SJSA1 (cell line): Measurements from ENCODE around the gene ARPC2. TPM values are rescaled to one million over a fixed set of nuclear protein-coding genes. Genes with fewer than 3 reads are reported as not detected.

Experiments used
- DNase-seq, 2 experiments: peaks; one replicate each; pipeline ENCODE4 v3.0.0-alpha.2; 2015 to 2020; ENCODE audit warnings: low spot score in 2 of 2, low read depth in 1 of 2
- H3K27ac ChIP-seq: fragments of 250-450 bp; sonication (Bioruptor Pico); 2 replicates; pipeline ENCODE4 v1.5.1; 2020; ENCODE audit warnings: mild to moderate bottlenecking, moderate library complexity
- H3K27me3 ChIP-seq: fragments of 250-450 bp; sonication (Bioruptor Pico); replicated peaks from 2 replicates; pipeline ENCODE4 v1.5.1; 2020; ENCODE audit warnings: mild to moderate bottlenecking, moderate library complexity
- H3K36me3 ChIP-seq: fragments of 250-450 bp; sonication (Bioruptor Pico); 2 replicates; pipeline ENCODE4 v1.5.1; 2020; ENCODE audit warnings: mild to moderate bottlenecking
- H3K4me1 ChIP-seq: fragments of 250-450 bp; sonication (Bioruptor Pico); replicated peaks from 2 replicates; pipeline ENCODE4 v1.6.1; 2021; ENCODE audit warnings: mild to moderate bottlenecking
- H3K4me3 ChIP-seq: fragments of 250-450 bp; sonication (Bioruptor Pico); 2 replicates; pipeline ENCODE4 v1.5.1; 2020; ENCODE audit warnings: mild to moderate bottlenecking
- H3K9me3 ChIP-seq: fragments of 250-450 bp; sonication (Bioruptor Pico); replicated peaks from 2 replicates; pipeline ENCODE4 v1.5.1; 2020; ENCODE audit warnings: mild to moderate bottlenecking
- total RNA-seq: library from RNA; depleted of rRNA; stranded (reverse); fragments of >200 nt; shearing (Covaris generic); gene quantifications from 2 replicates; pipeline ENCODE4 v1.2.3, GENCODE V29; 2014

ARPC2 gene
- total RNA-seq, 1 experiment from 2014 or later, result 702 TPM

DNA sequence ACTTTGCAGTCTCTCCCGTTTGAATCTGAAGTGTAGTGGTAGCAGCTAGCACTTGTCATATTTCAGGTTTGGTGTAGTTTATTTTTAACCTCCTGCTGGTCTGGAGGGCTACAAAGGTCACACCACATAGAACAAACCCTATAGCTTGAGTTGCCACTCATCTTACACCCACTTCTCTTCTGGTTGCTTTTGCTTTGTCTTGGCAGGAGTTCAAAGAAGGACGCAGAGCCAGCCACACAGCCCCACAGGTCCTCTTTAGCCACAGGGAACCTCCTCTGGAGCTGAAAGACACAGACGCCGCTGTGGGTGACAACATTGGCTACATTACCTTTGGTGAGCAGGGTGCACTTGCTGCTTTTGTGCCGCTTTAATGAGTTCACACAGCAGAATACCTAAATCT lies 28.2 kb downstream of the ARPC2 start:
- Histone ChIP-seq H3K27ac (no peak overlapping the region), H3K4me1 (no peaks in the 10 kb centered on the region), H3K4me3 (no peak overlapping the region), H3K9me3 (no peaks in the 10 kb centered on the region; the same call in 1 of the 2 replicates), H3K36me3 (peaks cover 100% of the 10 kb centered on the region), H3K27me3 (no peaks in the 10 kb centered on the region)
- DNase-seq, result no peak

- no peak overlapping the region for H3K27ac ChIP-seq
- H3K9me3 ChIP-seq, result no peaks in the 10 kb centered on the region; the same call in 1 of the 2 replicates
- DNase-seq, result no peak
- H3K27me3 ChIP-seq, result no peaks in the 10 kb centered on the region
- H3K4me1 ChIP-seq, result no peaks in the 10 kb centered on the region
- no peak overlapping the region for H3K4me3 ChIP-seq
- H3K36me3 ChIP-seq, result peaks cover 100% of the 10 kb centered on the region
Measured at GRCh38 chr2:218249691-218250090, 32.7 kb downstream of the ARPC2 start.

GRCh38 chr2:218252509-218253231 lies 35.7 kb downstream of the ARPC2 start:
- Histone ChIP-seq H3K4me3 (no peak overlapping the region), H3K27me3 (no peaks in the 10 kb centered on the region), H3K4me1 (0 out of 2 replicates have a peak, but pooled peaks cover 1% of the 10 kb centered on the region), H3K27ac (no peak overlapping the region), H3K9me3 (no peaks in the 10 kb centered on the region; the same call in 1 of the 2 replicates), H3K36me3 (peaks cover 96% of the 10 kb centered on the region)
- DNase-seq, result no peak

- no peak overlapping the region for H3K4me3 ChIP-seq
- no peaks in the 10 kb centered on the region for H3K27me3 ChIP-seq
- H3K9me3 ChIP-seq, result no peaks in the 10 kb centered on the region; the same call in 1 of the 2 replicates
- H3K4me1 ChIP-seq, result peaks cover 5% of the 10 kb centered on the region
- no peak overlapping the region for H3K27ac ChIP-seq
- no peak for DNase-seq
- peaks cover 92% of the 10 kb centered on the region for H3K36me3 ChIP-seq
Measured at GRCh38 chr2:218253232-218253625, 36.2 kb downstream of the ARPC2 start.

DNA sequence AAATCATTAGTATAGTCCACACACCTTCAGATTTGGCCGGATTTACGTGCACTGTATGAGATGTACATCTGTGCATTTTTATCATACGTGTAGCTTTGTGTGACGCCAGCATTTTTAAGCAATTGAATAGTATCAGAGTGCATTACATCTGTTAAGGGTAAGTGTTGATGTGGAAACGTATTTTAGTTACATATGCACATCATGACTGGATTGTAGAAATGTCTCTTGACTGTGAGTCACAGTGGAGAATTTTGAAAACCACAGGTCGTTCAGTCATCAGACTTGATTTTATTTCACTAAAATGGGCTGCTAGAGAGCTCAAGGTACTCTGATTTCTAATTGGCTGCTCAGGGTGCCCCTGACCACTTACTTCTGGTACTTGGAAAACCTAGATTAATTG lies 38.5 kb downstream of the ARPC2 start:
- no peak for DNase-seq
- no peaks in the 10 kb centered on the region for H3K9me3 ChIP-seq
- peaks cover 70% of the 10 kb centered on the region for H3K36me3 ChIP-seq
- H3K27me3 ChIP-seq, result no peaks in the 10 kb centered on the region
- H3K4me3 ChIP-seq, result no peak overlapping the region
- H3K27ac ChIP-seq, result no peak overlapping the region; the same call in 1 of the 2 replicates
- H3K4me1 ChIP-seq, result peaks cover 27% of the 10 kb centered on the region

DNA sequence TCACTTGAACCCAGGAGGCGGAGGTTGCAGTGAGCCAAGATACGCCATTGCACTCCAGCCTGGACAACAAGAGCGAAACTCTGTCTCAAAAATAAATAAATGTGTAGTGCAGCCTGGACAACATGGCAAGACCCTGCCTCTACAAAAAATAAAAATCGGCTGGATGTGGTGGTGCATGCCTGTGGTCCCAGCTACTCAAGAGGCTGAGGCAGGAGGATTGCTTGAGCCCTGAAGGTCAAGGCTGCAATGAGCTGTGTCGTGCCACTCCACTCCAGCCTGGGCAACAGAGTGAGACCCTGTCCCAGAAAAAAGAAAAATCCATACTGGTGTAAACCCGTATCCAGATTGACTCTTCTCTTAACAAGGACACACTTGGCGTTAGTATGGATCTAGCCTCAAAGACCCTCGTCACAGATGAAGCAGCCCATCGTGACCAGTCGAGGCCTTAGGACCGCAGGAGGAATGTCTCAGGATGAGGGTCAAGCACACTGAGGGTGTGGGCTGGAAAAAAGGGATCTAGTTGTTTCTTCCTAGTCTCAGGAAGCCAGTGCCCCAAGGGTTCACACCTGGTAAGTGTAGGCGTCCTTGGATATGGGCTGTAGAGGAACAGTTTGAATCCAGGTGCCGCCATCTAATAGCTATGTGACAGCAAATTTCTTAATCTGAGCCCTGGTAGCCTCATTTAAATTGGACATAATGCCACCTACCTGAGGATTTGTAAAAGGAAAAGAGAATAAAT lies 39.8 kb downstream of the ARPC2 start:
- H3K9me3 ChIP-seq, result no peaks in the 10 kb centered on the region
- no peak overlapping the region for H3K4me3 ChIP-seq
- H3K27ac ChIP-seq, result no peak overlapping the region
- H3K36me3 ChIP-seq, result peaks cover 60% of the 10 kb centered on the region
- no peaks in the 10 kb centered on the region for H3K27me3 ChIP-seq
- DNase-seq, result no peak
- H3K4me1 ChIP-seq, result peaks cover 39% of the 10 kb centered on the region

GRCh38 chr2:218257390-218257981 lies 40.5 kb downstream of the ARPC2 start:
- Histone ChIP-seq H3K9me3 (no peaks in the 10 kb centered on the region), H3K27ac (no peak overlapping the region), H3K4me3 (no peak overlapping the region), H3K27me3 (no peaks in the 10 kb centered on the region), H3K4me1 (peaks cover 43% of the 10 kb centered on the region), H3K36me3 (peaks cover 58% of the 10 kb centered on the region)
- DNase-seq, result no peak

GRCh38 chr2:218259099-218259961 lies 42.3 kb downstream of the ARPC2 start:
- Histone ChIP-seq H3K4me3 (no peak overlapping the region), H3K36me3 (peaks cover 58% of the 10 kb centered on the region), H3K4me1 (peaks cover 61% of the 10 kb centered on the region), H3K27me3 (no peaks in the 10 kb centered on the region), H3K27ac (peak overlapping the region; percentile 4; the same call in 1 of the 2 replicates), H3K9me3 (no peaks in the 10 kb centered on the region)
- DNase-seq, result peak; percentile 61 to 73

- no peak for DNase-seq
- H3K36me3 ChIP-seq, result peaks cover 58% of the 10 kb centered on the region
- no peak overlapping the region for H3K27ac ChIP-seq
- H3K9me3 ChIP-seq, result no peaks in the 10 kb centered on the region
- H3K4me1 ChIP-seq, result peaks cover 68% of the 10 kb centered on the region
- no peak overlapping the region for H3K4me3 ChIP-seq
- H3K27me3 ChIP-seq, result no peaks in the 10 kb centered on the region
Measured at GRCh38 chr2:218260166-218260565, 43.2 kb downstream of the ARPC2 start.

- DNase-seq, result no peak
- H3K9me3 ChIP-seq, result no peaks in the 10 kb centered on the region
- peaks cover 68% of the 10 kb centered on the region for H3K4me1 ChIP-seq
- H3K36me3 ChIP-seq, result peaks cover 58% of the 10 kb centered on the region
- no peak within 1 kb of the TSS for H3K27ac ChIP-seq
- no peaks in the 10 kb centered on the region for H3K27me3 ChIP-seq
- no peak within 1 kb of the TSS for H3K4me3 ChIP-seq
Measured at GRCh38 chr2:218260742-218261422, 43.9 kb downstream of the ARPC2 start, which contains the start of gene GPBAR1. Gene GPBAR1 (plus strand): TSS chr2:218261015. CDS start chr2:218262725, 1,710 bp downstream.

DNA sequence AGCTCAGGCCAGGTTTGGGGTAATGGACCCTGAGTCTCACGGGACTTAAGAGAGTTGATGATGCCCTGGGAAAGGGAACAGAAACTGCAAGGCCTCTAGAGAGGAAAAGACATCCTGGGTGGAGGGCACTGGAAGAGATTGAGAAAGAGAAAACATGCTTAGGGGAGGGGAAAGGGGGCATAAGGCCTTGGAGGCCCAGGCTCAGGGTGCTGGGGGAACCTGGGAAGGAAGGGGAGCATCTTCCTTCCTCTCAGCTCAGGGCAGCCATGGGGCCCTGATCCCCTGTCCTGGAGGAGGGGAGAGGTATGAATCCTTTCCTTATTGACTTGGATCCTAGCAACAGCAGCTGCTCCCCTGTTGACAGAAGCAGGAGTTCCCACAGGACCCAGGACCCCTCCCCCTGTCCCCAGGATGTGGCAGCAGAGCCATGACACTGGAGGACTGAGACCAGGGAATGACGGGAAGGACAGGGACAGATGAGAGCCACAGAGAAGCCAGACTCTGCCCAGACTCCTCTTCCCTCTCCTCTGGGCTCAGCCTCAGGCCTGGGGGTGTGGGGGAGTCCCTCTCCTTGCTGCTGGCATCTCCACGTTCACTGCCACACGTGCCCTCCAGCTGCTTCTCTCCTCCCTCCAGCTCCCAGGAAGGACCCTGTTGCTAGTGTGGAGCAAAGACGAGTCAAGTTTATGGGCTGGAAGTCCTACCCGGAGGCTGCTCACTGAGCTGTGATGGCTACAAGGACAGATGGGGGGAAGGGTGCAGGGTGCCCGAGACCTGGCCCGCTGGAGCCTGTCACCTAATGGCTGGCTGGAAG lies 44.6 kb downstream of the ARPC2 start:
- H3K27ac ChIP-seq, result no peak overlapping the region
- no peaks in the 10 kb centered on the region for H3K27me3 ChIP-seq
- H3K36me3 ChIP-seq, result peaks cover 58% of the 10 kb centered on the region
- H3K9me3 ChIP-seq, result no peaks in the 10 kb centered on the region
- no peak overlapping the region for H3K4me3 ChIP-seq
- no peak for DNase-seq
- peaks cover 68% of the 10 kb centered on the region for H3K4me1 ChIP-seq

DNA sequence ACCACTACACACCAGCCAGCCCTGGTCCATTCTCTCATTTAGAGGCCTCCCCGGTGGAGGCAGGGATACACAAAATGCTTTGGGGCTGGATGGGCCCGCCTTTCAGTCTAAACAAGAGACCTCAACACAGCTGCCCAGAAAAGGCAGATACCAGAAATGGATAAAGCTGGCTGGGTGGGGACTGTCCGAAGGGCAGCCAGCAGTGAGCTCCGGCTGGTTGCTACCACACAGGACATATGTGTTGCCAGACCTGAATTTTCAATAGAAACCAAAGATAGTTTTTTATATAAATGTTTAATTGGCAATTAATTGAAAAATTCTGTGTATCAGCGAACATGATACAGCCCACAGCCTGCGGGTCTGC lies 45.2 kb downstream of the ARPC2 start:
- Histone ChIP-seq H3K4me1 (peaks cover 68% of the 10 kb centered on the region), H3K9me3 (no peaks in the 10 kb centered on the region), H3K36me3 (peaks cover 59% of the 10 kb centered on the region), H3K4me3 (no peak overlapping the region), H3K27me3 (no peaks in the 10 kb centered on the region), H3K27ac (no peak overlapping the region)
- DNase-seq, result no peak
